Epidermal melanocyte (primary cell): ENCODE measurements around the gene GRM5.
A peak's percentile ranks its signal among the peaks of the same experiment; 100 is the strongest.
"Not testable (repeated sequence)": the region's sequence is repeated elsewhere in the genome, so short reads cannot be mapped to it uniquely, and the experiment has no call there.

Experiments
- DNase-seq: peaks from one replicate; pipeline ENCODE4 v3.0.0; 2011; ENCODE audit warnings: low spot score; ENCODE audit not compliant: insufficient read length

GRM5 gene

DNA sequence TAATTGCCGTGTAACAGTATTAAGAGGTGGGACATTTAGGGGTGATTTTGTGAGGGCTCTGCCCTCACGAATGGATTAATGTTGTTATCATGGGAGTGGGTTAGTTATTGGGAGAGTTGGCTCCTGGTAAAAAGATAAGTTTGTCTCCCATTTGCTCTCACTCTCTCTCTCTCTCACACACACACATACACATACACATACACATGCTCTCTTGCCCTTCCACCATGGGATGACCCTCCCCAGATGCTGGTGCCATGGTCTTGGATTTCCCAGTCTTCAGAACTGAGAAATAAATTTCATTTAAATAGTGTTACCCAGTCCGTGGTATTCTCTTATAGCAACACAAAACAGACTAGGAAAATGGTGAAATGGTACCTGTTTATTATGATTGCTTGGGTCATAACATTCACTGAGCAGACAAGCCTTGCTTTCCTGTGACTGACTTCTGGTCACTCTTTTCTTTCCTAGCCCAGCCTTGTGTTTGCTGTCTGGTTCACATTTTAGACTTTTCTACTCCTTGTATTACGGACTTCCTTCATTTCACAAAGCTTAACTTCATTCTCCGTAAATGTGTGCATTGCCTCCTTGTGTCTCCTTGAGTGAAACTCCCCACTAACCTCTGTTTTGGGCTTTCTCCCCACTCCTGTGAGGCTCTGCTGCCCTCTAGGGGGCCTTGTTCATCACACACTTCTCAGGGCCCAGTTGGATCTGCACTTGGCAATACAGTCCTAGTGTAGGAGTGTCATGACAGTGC, 521.7 kb downstream of the GRM5 start:
- DNase-seq, result peak; percentile 57

DNA sequence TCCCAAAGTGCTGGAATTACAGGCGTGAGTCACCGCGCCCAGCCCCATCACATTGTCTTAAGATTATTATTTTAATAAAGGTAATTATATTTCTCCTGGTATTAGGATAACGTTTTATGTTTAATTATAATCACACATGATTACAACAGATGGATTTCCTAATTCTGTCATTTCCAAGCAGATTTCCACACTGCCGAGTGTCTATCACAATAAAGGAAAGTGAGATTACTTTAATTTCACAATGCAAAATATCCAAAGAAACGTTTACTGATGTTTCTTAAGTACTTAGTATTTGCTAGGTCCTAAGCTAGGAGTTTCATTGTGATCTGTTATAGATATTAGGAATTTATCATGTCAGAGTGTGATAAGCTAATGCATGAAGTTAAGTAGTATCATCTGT, 524.8 kb downstream of the GRM5 start:
- DNase-seq, result no peak

DNA sequence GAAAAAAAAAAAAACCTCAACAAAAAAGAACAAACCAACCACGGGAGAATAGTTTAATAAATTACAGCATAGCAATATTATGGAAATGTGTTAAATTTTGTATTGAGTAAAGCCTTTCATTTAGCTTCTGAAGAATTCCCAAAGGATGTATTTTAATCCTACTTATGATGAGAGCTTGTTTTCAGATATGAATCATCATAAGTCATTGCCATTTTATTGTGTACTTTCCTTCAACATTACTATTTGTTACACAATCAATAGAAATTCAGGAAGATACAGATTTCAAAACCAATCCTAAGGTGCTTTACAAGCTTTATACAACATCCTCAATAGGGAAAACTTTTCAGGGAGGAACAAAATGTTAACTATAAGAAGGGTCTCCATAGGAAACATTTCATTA, 527.7 kb downstream of the GRM5 start:
- DNase-seq, result no peak

DNA sequence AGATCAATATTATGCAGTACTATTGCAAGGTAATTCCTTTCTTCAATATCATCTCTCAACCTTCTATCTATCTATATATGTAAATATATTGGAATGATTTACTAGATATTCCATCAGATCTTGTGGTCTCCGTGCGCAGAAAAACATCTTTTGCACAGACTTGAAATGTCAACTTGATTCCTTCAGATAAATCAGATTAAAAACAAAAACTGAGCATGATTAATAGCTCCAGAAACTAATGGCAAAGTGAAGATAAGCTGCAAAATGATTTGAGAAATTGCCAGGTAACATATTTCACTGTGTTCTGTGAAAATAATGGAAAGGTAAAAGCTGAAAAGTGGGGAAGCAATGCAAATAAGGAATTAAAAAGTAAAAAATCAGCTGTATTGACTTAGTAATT, 528.2 kb downstream of the GRM5 start:
- no peak for DNase-seq

DNA sequence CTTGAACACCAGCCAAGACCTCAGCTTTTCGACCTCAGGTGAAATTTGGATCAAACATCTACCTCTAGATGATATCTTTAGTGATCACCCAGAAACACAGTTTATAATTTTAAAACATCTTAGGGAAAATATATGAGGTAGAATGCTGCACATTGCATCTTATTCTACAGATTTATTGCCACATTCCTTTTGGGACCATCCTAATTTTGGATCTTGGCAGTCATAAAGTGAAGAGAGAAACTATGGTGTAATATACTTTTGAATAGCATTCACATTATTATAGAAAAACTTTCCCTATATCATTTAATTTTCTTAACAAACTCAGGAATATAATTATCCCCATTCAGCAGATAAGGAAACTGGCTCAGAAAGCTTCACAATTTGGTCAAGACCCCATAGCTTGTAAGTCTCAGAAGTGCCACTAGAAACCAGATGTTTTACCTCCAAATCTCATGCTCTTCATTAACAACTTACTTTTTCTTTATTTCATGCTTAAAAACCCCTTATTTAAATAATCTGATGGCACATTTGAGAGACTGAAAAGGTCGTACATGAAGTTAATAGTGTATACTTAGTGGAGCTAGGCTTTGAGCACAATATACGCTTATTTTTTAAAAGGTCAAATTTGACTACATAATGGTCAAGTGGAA, 529.0 kb downstream of the GRM5 start:
- no peak for DNase-seq

DNA sequence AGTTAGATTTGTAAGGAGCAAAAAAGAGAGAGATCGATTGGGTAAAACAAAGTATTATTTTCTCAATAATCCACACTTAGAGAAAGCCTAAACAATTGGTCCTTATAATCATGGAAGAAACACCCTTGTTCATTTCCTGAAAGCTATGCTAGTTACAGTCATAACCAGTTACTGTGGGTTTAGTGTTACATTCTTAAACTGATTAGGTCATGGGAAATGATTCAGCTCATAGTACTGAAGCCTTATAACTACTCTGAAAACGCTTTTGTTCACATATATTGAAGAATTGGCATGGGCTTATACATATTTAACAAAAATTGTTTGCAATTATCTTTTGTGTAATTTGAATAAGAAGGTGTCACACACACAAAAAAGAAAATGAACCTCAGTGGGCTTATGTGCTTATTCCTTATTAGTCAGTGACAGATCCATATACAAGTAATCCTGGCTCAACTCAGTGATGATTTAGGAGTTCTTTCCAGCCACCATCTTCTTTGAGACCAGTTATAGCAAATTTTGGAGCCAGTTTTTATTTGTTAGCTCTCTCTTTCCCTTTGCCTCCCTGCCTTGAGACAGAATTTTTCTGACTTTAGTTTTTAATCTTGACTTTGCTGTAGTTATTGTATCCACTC, 529.8 kb downstream of the GRM5 start:
- DNase-seq, result peak; percentile 53

DNA sequence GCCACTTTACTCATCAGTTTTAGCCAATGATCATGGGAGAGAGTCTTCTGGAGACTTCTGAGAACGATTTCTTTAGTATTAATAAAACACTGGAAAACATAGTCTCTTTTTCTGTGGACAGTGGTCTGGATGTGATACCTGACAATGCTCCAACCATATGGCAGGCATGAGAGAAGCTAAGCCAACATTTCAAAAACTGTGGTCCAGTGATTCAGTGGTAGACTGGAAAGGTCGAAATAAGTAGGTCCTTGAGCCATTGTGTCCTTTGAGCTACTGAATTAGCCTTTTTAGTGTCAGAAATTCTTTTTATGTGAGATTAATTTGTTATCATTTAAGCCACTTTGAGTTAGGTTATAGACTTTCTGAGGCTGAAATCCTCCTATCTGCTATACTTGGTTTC, 530.5 kb downstream of the GRM5 start:
- DNase-seq, result no peak

DNA sequence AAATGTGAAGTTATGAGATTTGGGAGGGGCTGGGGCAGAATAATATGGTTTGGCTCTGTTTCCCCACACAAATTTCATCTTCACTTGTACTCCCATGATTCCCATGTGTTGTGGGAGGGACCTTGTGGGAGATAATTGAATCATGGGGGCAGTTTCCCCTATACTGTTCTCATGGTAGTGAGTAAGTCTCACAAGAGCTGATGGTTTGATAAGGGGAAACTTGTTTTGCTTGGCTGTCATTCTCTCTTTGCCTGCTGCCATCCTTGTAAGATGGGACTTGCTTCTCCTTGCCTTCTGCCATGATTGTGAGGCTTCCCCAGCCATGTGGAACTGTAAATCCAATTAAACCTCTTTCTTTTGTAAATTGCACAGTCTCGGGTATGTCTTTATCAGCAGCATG, 531.1 kb downstream of the GRM5 start:
- not testable (repeated sequence) for DNase-seq

DNA sequence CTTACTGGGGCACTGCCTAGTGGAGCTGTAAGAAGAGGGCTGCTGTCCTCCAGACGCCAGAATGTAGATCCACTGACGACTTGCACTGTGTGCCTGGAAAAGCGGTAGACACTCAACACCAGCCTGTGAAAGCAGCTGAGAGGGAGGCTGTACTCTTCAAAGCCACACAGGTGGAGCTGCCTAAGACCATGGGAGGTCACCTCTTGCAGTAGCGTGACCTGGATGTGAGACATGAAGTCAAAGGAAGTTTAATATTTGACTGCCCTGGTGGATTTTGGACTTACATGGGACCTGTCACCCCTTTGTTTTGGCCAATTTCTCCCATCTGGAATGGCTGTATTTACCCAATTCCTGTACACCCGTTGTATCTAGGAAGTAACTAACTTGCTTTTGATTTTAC, 531.6 kb downstream of the GRM5 start:
- DNase-seq, result no peak

DNA sequence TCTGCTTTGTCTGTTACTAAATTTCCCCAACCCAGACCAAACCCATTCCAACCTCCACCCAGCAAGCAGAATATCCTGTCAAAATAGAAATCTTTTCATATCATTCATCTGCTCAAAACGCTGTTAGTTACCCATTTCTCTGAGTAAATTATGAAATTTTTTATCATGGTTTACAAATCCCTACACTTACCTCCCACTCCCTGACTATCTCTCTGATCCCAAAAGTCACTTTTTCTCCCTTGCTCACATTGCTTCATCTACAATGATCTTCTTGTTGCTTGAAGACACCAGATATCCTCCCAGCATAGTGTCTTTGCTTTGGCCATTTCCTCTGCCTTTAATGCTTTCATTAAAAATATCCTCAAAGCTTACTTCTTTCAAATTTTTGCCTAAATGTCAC, 532.8 kb downstream of the GRM5 start:
- no peak for DNase-seq

DNA sequence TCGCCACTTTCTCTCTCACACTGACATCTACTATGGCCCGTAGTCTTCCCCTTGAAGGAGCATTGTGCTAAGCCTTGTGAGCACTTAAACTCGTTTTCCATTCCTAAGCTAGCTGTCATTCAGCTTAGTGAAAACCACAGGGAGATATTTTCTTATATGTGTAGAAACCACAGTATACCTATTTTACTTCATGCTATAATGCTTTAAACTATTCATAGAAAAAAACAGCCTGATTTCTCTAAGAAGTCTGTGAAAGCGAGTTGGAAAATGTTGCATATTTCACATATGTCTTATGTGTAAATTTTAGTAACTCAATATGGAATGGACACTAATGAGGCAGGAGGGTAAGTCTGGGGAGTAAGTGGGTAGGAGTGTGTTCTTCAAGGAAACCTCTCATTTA, 534.0 kb downstream of the GRM5 start:
- DNase-seq, result no peak

DNA sequence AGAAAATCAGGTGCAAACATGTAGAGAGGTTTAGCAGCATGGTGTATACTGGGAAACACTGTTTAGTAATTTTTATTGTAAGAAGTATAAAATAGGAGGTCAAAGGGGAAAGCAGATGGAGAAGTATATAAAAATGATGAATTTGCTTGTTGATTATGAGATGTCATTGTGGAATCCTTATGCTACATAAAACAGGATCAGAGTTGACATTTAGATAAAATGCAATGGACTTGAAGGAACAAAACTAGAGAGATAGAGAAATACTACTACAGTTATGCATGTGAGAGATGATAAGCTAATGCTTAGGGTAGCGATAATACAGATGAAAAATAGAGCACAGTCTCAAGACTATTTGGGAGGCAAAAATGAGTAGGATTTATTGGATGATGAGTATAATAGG, 536.4 kb downstream of the GRM5 start:
- DNase-seq, result no peak

DNA sequence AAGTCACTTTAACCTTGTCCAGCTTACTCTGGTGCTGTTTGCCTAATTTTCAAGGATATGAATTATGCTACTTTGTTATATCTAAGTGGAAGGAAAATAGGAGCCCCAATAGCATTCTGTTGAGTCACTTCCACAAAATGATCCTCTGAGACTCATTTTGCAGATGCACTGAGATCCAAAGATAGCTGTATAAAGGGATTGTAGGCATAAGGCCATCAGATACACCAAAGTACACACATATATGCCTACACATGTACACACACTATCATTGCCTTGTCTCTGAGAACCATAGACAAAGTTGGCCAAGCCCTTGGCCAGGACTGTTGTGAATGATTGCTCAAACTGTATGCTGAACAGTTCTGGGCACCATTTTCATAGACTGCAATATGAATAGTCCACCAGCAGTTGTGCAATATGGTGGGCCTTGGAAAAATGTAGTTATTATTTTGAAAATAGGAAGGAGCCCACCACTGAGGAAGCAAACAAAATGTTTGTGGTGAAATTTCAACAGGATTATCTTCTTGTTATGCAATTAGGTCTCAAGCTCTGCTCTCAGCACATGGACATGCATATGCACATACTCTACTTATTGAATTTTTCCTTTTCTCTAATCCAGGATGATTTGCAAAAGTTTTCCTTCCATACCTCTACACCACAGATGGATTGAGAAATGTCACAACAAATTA, 542.3 kb downstream of the GRM5 start:
- DNase-seq, result no peak

DNA sequence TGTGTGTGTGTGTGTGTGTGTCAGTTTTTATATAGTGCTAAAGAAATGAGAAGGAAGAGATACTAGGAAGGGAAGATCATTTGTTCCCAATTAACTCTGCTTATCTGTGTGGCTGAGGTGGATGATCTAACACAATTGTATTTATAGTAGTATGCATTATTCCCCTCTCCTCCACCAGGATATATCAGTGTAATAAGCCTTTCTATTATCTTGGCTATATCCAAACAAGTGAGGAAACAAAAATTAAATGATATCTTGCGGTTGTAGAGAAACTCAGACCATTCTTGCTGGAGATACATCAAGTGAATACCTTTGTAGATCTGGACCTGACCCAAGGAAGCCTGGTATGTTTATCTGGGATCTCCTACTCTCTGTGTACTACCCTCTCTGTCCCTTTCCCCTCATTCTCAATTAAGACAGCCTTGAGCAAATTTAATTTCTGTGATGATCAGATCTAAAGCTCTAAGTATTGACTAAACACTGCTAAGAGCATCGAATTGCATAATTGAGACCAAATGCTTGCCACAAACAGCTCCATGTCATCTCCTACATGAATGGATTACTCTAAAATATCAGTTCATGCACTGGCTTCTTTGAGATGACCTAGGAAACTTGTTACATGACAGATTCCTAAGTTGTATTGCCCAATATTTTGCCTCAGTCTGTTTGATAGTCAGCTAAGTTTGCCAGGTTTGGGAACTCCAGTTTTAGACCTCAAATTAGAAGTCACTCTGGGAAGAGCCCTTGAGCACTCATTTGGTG, 543.0 kb downstream of the GRM5 start:
- no peak for DNase-seq

DNA sequence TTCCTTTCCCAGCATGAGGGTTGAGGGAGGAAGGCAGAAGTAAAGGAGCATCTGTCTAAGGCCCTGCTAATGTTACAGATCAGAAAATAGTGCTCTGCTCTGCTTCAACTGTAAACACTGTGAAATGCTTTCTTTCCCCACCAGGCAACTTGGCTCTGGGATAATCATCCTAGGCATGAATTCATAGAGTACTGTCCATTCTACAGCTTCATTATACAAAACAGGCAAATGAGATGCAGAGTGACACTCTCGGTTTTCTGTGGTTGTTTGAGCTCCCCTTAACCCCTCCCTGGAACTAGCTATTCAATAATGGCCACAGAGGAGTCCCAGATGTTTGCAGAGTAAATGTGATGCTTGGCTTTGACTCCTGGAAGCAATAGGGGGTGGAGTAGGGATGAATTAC, 544.0 kb downstream of the GRM5 start:
- no peak for DNase-seq

DNA sequence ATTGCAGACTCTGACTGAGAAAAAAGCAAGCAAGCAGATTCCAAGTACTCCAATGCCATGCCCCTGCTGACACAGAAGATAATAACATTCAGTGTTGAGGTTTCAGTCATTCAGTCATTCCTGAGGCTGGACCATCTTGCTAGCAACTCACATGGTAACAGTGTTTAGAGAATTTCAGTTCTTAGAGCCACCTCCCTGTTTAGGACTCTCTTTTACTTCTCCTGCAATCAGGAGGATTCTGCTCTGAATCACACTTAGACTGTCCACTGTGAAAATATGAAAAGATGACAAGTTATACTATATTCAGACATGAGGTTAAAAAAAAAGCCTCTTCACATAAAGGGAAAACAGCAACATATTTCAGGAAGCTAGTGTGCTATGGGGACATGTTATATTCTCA, 544.4 kb downstream of the GRM5 start:
- DNase-seq, result no peak

DNA sequence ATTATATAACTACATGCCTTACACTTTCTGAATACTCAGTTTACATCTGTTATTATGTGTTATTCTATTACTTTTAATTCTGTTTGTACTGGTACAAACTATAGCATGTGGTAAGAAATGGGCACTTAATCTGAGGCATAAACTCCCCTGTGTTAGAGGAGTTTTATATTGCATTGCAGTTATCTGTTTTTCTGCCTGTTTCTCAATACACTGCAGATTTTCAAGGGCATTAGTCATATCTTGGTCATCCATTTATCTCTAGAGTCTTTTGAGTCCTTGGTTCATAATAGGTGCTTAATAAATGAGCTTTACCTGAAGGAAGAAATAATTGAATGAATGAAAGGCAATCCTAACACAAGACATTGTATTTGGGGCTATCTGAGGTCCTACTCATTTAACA, 545.4 kb downstream of the GRM5 start:
- no peak for DNase-seq

DNA sequence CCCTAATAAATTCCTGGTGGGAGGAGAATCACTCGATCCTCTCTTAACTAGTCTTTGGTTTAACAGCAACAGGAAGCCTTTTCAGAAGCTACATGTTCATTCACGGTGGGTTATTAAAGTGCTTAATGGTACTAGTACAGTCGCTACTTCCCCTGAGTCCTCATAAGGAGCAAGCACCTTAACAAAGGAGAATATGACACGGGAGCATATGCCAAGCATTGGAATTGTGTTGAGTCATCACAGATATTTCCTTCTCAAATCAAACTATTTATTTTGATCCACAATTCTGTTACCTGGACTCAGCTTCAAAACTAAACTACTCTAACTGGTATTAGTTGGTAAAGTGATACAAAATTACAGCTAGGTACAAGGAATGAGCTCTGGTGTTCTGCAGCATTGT, 550.8 kb downstream of the GRM5 start:
- no peak for DNase-seq

DNA sequence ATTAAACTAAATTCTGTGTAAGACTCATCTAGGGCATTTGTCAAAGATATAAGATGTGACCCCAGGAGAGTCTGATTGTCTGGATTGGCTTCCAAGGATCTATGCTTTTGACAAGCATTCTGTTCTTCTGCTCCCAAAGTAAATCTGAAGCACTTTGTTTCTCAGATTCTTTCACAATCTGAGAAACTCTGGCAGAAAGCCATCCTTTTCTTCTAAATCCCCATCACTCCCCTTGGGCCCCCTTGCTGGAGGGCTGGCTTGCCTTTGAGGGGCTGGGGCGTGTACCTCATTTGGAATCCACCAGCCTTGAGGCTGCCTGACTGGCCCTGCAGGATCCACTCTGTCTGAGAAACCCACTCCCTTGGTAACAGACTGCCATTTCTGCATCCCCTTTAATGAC, 554.8 kb downstream of the GRM5 start:
- no peak for DNase-seq

DNA sequence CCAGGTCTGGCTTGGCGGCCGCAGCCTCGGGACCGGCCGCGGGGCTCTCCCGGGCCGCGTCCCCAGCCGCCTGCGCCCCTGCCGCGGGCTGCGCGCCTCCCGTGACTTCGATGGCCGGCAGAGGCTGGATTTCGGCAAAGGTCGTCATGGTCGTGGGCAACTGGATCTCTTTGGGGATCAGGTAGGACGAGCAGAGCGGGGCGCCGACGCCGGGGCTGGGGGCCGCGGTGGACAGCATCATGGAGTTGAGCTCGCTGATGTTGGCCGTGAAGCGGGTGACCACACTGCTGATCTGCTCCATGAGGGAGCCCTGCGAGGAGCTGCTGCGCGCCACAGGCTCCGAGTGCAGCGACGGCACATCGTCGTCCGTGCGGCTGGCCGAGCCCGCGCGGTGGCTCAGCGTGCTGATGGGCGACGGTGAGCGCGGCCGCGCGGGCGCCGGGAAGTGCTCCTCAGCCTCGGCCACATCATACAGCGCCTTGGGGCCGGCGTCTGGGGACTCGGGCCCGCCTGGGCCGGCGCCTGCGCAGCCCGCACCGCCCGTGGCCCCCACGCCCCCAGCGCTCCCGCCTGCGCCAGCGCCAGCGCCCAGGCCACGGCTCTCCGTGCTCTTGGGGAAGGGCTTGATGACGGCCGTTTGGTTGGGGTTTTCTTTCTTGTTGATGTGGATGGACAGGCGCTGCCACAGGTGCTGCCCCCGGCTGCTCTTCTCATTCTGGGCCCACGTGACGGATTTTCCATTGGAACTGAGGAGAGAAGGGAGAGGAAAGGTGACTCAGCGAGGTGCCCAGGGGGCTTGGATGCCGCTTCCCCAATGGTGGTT, 556.8 kb downstream of the GRM5 start:
- DNase-seq, result no peak

DNA sequence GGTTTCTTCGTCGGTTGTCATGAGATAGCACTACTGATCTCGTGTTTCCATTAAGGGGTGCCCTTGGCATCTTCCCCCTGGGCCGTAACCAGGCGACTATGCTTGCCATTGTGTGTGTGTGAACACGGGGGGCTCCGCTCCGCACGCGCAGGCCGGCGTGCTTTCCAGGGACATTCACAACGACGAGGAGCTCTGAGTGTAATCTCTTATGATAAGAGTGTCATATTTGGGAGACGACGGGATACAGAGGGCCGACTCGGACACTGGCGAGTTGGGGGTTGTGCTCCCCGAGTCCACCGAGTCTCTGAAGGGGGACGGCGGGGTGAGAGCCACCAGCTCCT, 557.4 kb downstream of the GRM5 start:
- no peak for DNase-seq
